Common myeloid progenitor, CD34-positive (primary cell): ENCODE measurements around the gene MT1F.

Experiments used
- CTCF ChIA-PET: fragments of 350-600 bp; sonication (Branson Sonifier 250); formaldehyde crosslinking; loops from one replicate; lab custom pipeline; 2021; ENCODE audit warnings: antibody characterized with exemption; lab: Charles Lee
- POLR2A ChIA-PET: fragments of 350-600 bp; sonication (Branson Sonifier 250); formaldehyde crosslinking; loops from one replicate; lab custom pipeline; 2021; ENCODE audit warnings: antibody characterized with exemption; lab: Charles Lee
- DNase-seq, 3 donors: peaks; one replicate each; pipeline versions ENCODE4 v3.0.0 to v3.0.0-alpha.2; 2013
- H3K27ac ChIP-seq, 2 experiments: 1 replicate in 1 of 2; 2 replicates in 1 of 2; pipeline ENCODE4 v1.7.0; 2013; ENCODE audit warnings: inconsistent platforms in 2 of 2, low read length in 2 of 2, mild to moderate bottlenecking in 2 of 2, low read depth in 1 of 2, moderate library complexity in 1 of 2; ENCODE audit not compliant: severe bottlenecking in 2 of 2, insufficient read depth in 1 of 2, poor library complexity in 1 of 2
- H3K27me3 ChIP-seq, 5 experiments: replicated peaks in 2 of 5; 1 replicate in 3 of 5; 2 replicates in 2 of 5; pipeline versions ENCODE4 v1.6.1 to v1.7.0; 2013; ENCODE audit warnings: low read length in 4 of 5, mild to moderate bottlenecking in 2 of 5, moderate library complexity in 2 of 5, inconsistent platforms in 1 of 5; ENCODE audit not compliant: insufficient read depth in 5 of 5, control insufficient read depth in 4 of 5
- H3K36me3 ChIP-seq, 4 experiments: 1 replicate in 2 of 4; 2 replicates in 2 of 4; pipeline versions ENCODE4 v1.6.1 to v1.7.0; 2013; ENCODE audit warnings: low read length in 3 of 4, control low read depth in 1 of 4, mild to moderate bottlenecking in 1 of 4; ENCODE audit not compliant: control insufficient read depth in 4 of 4, insufficient read depth in 4 of 4
- H3K4me1 ChIP-seq, 4 experiments: 1 replicate in 3 of 4; 2 replicates in 1 of 4; pipeline versions ENCODE4 v1.6.1 to v1.7.1; 2013; ENCODE audit warnings: low read length in 3 of 4, mild to moderate bottlenecking in 3 of 4, control low read depth in 1 of 4, inconsistent platforms in 1 of 4, moderate library complexity in 1 of 4; ENCODE audit not compliant: control insufficient read depth in 4 of 4, insufficient read depth in 4 of 4; ENCODE audit errors: control extremely low read depth in 1 of 4
- H3K4me3 ChIP-seq, 7 experiments: 1 replicate in 4 of 7; 2 replicates in 3 of 7; pipeline versions ENCODE4 v1.5.1 to v1.7.0; 2013; ENCODE audit warnings: mild to moderate bottlenecking in 7 of 7, low read length in 6 of 7, moderate library complexity in 6 of 7, inconsistent platforms in 2 of 7, low read depth in 2 of 7, control low read depth in 1 of 7; ENCODE audit not compliant: insufficient read depth in 4 of 7, control insufficient read depth in 1 of 7; ENCODE audit errors: extremely low read depth in 1 of 7
- H3K9me3 ChIP-seq, 5 experiments: 1 replicate in 4 of 5; 2 replicates in 1 of 5; pipeline versions ENCODE4 v1.6.1 to v1.7.1; 2013; ENCODE audit warnings: low read length in 4 of 5, mild to moderate bottlenecking in 2 of 5, inconsistent platforms in 1 of 5, low read depth in 1 of 5, moderate library complexity in 1 of 5; ENCODE audit not compliant: control insufficient read depth in 4 of 5, insufficient read depth in 2 of 5; ENCODE audit errors: control extremely low read depth in 1 of 5
- WGBS: methylation state at CpG from one replicate; pipeline ENCODE4 v1.1.5; 2013; ENCODE audit not compliant: insufficient coverage; 5-methylcytosine and 5-hydroxymethylcytosine counted together

MT1F gene

GRCh38 chr16:56701534-56701933 lies 43.8 kb downstream of the MT1F start:
- 94% methylated on average over 7 of the region's 7 CpGs for WGBS
- no peak for DNase-seq
- CTCF ChIA-PET: interaction anchor here (0.8 to 4.6 kb wide), 24 partner anchors 7 to 199 kb away, joined by 3 to 42 read pairs (median 5); partner anchors contain the start of genes MT1G, MT1H, MT1X and MT2A

DNA sequence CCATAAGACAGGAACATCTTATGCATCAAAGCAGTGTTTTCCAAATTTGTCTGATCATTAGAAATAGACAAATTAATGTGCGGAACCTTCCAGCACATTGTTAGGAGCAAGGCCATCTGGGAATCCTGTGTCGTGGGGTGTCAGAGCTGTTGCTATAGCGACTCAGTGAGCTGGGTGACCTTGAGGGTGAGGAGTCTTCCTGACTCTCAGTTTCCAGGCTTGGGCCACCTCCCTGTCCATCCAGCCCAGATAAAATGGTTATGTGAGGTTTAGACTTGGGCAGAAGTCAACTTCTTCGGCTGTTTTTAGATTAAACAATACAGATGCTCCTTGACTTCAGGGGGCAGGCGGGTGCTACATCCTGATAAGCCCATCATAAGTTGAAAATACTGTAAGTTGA lies 45.1 kb downstream of the MT1F start:
- WGBS: 100% methylated on average over 3 of the region's 5 CpGs
- Histone ChIP-seq H3K4me3 (no peak overlapping the region), H3K27me3 (no peaks in the 10 kb centered on the region), H3K36me3 (no peaks in the 10 kb centered on the region), H3K27ac (no peak overlapping the region), H3K9me3 (peaks cover 0 to 3% (median 0%) of the 10 kb centered on the region in 5 experiments), H3K4me1 (no peaks in the 10 kb centered on the region)
- DNase-seq: no peak
- POLR2A ChIA-PET: no interaction called here
- CTCF ChIA-PET: interaction anchor here (0.7 to 4.6 kb wide), 19 partner anchors 9 to 193 kb away, joined by 3 to 42 read pairs (median 5); partner anchors contain the start of genes MT1G, MT1H, MT1X and MT2A

More at GRCh38 chr16:56701534-56701933, 43.8 kb downstream of the MT1F start:
- POLR2A ChIA-PET: interaction anchor here (1.2 kb wide), 1 partner anchor 59 kb away, joined by 3 read pairs; no protein-coding TSS in a partner anchor
- Histone ChIP-seq H3K4me3 (no peak overlapping the region), H3K4me1 (no peaks in the 10 kb centered on the region), H3K9me3 (peaks cover 0 to 12% (median 4%) of the 10 kb centered on the region in 5 experiments), H3K27me3 (no peaks in the 10 kb centered on the region), H3K27ac (no peak overlapping the region), H3K36me3 (no peaks in the 10 kb centered on the region)
